Keratinocyte (primary cell): ENCODE measurements around the gene CTDSPL.

Source experiments
- EZH2 ChIP-seq: IDR thresholded peaks from one replicate; pipeline ENCODE4 v1.6.1; 2012; ENCODE audit warnings: inconsistent platforms, mild to moderate bottlenecking, low read length, moderate library complexity
- TF ChIP-seq, protein P1 (sequence below), 3 experiments: IDR thresholded peaks in 1 of 3; conservative IDR thresholded peaks in 1 of 3; optimal IDR thresholded peaks in 1 of 3; 2 replicates in 2 of 3; 3 replicates in 1 of 3; pipeline versions ENCODE3 to v1.5.1; 2011; ENCODE audit warnings: low read length in 3 of 3, mild to moderate bottlenecking in 3 of 3, moderate library complexity in 2 of 3, control low read depth in 1 of 3, inconsistent platforms in 1 of 3; ENCODE audit not compliant: insufficient read depth in 2 of 3; ENCODE audit errors: extremely low read depth in 1 of 3

DNA sequence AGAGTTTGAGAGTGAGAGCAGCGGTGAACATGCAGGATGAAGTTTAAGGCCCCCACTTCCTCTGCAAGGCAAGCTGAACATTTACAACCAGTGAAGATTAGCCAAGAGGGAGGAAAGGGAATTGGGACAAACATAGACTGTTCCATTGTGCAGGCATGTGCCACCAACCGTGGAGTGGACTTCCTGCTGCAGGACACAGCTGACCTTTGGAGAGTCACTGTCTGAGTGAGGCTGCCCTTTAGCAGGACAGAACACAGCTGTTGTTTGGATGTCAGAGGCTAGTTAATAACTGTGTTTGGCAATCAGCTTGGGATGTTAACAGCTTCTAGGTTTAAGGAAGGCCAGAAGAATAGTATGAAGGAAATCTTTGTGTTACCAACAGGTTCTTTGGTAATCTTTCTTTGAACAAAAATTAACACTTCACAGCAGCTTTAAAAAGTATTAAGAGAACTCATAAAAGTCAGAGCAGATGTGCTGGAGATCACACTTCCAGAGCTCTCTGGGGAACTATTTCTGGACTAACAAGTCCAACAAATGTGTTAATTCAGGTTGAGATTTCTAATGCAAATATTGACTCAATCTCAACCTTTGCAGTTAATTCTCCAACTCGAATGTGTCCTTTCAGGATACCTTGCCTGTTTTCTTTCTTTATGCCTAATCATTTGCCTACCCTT is 31.4 kb downstream of the CTDSPL start:
- TF ChIP-seq, protein P1, sequence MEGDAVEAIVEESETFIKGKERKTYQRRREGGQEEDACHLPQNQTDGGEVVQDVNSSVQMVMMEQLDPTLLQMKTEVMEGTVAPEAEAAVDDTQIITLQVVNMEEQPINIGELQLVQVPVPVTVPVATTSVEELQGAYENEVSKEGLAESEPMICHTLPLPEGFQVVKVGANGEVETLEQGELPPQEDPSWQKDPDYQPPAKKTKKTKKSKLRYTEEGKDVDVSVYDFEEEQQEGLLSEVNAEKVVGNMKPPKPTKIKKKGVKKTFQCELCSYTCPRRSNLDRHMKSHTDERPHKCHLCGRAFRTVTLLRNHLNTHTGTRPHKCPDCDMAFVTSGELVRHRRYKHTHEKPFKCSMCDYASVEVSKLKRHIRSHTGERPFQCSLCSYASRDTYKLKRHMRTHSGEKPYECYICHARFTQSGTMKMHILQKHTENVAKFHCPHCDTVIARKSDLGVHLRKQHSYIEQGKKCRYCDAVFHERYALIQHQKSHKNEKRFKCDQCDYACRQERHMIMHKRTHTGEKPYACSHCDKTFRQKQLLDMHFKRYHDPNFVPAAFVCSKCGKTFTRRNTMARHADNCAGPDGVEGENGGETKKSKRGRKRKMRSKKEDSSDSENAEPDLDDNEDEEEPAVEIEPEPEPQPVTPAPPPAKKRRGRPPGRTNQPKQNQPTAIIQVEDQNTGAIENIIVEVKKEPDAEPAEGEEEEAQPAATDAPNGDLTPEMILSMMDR (optimal IDR thresholded peaks at IDR 0.05 in 1 of 3, IDR thresholded peaks at IDR 0.05 in 1 of 3, conservative IDR thresholded peaks at IDR 0.05 in 1 of 3; ENCODE audit: extremely low read depth in 1 of 3, insufficient read depth in 2 of 3, low read length in 3 of 3) = no peak
- no peak for TF ChIP-seq EZH2
